GM18502 (cell line): ENCODE data around the gene PCSK2.

Experiments
- ATAC-seq: cut with Tn5 transposase; IDR thresholded peaks from one replicate; pipeline ENCODE4 v1.9.1; 2021; ENCODE audit warnings: mild to moderate bottlenecking; ENCODE audit not compliant: unreplicated experiment, poor library complexity

The PCSK2 gene

DNA sequence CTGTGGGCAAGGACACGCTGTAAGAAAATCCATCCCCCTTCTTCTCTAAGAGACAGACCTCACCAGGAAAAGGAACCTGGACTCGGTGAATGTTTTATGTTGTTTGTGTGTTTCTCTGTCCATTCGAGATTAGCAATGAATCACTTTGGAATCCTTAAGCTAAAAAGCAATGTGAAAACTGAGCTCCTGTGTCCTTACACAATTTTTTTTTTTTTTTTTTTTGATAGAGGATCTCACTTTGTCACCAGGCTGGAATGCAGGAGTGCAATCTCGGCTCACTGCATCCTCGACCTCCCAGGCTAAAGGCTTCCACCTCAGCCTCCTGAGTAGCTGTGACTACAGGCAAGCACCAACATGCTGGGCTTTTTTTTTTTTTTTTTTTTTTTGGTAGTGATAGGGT, 272.2 kb downstream of the PCSK2 start:
- no peak for ATAC-seq

GRCh38 chr20:17500271-17500670, 273.4 kb downstream of the PCSK2 start:
- no peak for ATAC-seq

- no peak for ATAC-seq
Observed at GRCh38 chr20:17500826-17501225, 274.0 kb downstream of the PCSK2 start.

- ATAC-seq = no peak
Observed at GRCh38 chr20:17501701-17502100, 274.9 kb downstream of the PCSK2 start.

DNA sequence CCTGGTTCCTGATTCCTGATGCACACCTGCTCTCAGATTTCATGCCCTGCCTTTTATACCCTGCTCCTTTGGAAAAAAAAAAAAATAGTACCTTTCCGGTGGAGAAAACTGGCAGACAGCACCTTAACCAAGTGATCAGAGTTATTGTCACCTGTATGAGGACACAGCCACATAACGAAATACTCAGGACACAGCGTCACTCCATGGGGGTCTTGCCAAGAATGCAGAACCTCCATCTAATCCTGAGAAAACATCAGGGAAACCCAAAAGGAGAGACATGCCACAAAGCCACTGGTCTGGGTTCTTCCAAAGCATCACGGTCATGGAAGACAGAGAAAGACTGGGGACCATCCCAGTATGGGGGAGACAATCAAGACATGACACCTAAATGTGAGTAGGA, 275.3 kb downstream of the PCSK2 start:
- no peak for ATAC-seq

GRCh38 chr20:17503301-17504065, 276.6 kb downstream of the PCSK2 start:
- ATAC-seq = no peak

DNA sequence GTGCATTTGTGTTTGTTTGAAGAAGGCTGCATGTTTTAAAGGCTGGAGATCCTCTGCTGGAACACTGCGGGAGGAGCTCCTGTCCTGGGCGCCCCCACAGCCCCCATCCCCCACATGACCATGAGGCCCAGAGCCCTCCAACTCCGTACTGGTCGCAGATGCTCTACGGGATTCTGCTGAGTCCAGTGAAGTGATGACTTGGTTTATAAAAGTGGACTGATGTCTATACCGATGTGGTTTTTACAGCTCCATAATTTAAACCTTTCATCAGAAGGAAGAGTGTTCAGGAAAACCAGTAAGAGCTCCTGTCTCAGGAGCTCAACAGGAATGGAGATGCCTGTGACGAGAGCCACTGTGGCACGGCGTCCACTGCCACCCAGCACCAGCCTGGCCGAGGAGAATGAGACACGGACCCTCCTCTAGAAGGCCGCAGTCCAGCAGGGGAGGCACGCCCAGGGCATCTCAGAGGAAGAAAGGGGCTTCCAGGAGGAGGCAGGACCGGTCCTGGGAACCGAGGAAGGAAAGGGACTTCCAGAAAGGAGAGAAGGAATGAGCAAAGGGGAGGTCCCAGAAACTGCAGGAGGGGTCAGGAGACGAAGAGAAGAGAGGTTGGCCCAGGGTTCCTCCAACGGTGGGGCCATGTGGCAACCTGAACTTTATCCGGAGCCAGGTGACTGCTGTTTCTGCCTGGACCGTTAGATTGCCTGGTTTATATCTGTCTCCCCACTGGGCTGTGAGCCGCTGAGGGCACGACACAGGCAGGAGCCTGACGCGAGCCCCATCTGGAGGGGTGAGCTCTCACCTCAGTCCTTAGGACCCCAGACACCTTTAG, 277.4 kb downstream of the PCSK2 start:
- ATAC-seq = peak; percentile 26

- ATAC-seq = peak; percentile 77
Observed at GRCh38 chr20:17504898-17505635, 278.2 kb downstream of the PCSK2 start.

DNA sequence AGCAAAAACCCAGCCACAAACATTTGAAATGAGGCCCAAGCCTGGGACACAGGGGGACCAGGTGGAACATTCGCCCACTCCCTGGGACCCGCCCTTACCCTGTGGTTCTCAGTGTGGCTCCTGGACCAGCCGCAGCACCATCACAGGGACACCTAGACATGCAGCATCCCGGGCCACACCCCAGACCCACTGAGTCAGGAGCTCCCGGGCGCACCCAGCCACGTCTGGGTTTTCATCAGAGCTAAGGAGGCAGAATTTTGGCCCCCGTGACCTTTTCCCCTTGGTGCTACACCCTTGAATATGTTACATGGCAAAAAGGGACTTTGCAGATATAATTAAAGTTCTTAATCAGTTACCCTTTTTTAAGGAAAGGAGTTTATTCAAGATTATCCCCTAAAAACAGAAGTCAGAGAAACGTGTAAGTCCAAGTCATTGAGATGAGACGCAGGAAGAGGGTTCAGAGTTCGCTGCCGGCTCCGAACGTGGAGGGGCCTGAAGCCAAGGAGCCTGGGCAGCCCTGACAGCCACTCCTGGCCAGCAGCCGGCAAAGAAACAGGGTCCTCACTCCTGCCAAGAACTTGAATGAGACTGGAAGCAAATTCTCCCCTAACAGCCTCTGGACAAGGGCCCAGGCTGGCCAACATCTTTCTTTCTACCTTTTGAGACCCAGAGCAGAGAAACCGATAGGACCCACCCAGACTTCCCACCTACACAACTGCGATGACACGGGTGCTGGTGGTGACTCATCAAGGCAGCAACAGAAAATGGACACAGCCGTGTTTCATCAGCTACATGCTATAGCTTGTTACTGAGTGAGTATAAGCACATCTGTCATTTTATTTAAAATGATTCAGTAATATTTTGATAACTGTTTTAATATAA, 279.0 kb downstream of the PCSK2 start:
- ATAC-seq = peak; percentile 12

DNA sequence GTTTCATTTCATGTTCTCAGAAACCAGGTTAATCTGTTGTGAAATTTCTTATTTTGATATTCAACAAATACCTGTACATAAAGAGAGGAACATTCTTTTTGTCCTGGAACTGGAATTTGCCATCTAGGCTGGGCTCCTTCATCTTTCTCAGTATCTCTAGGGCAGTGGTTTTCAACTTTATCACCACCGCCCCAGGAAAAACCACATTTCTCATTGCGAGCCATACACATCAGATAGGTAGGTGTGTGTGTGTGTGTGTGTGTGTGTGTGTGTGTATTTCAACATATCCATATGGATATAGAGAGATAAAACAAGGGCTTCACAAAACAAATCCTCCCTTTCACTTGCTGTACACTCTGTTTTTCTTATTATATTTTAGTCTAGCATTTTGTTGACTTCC, 280.2 kb downstream of the PCSK2 start:
- ATAC-seq = no peak

DNA sequence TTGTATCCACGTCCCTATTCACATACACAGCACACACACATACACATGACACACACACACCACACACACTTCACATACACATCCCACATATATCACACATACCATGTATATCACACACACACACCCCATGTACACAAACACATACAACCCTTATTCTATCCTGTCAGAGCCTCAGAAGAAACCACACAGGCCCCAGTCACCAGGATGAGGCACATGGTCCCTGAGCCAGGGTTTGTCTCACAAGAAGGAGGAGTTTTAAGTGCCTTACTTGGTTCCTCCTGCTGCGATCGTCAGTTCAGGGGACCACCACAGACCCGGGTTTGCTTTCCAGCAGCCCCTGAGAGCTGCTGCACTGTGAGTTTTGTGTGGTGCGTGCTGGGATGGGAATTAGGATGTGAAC, 280.7 kb downstream of the PCSK2 start:
- ATAC-seq = no peak

- no peak for ATAC-seq
Observed at GRCh38 chr20:17508756-17509155, 281.9 kb downstream of the PCSK2 start.

GRCh38 chr20:17510548-17510947, 283.7 kb downstream of the PCSK2 start:
- ATAC-seq = no peak

DNA sequence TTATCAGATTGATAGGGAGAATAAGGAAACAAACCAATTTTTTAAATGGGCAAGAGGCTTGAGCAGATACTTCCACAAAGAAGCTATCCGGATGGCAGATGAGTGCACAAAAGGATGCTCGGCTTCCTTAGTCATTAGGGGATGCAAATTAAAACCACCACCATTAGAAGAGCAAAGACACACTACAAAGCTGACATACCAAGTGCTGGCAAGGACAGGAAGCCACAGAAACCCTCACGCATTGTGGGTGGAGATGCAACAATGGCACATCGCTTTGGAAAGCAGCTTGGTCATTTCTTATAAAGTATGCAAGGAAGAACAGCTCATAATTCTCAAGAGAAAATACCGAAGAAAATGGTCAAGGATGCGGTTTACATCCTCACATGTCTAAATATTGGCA, 284.6 kb downstream of the PCSK2 start:
- ATAC-seq = no peak

DNA sequence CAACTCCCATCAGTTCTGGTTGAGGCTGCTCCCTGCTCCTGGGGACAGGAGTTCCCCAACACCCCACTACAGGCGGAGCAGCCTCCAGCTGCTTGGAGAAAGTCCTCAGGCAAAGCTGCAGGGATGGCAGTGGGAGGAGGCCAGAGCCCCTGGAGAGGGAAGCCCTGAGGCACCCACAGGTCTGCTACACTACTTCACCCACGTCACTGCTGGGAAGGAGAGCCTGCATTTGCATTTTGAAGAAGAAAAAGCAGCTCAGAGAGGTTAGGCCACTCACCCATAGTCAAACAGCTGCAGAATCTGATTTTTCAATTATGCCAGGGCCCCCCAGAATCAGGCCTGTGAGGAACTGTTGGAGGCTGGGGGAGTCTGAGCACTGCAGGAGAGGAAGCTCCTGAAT, 287.1 kb downstream of the PCSK2 start:
- ATAC-seq = no peak

DNA sequence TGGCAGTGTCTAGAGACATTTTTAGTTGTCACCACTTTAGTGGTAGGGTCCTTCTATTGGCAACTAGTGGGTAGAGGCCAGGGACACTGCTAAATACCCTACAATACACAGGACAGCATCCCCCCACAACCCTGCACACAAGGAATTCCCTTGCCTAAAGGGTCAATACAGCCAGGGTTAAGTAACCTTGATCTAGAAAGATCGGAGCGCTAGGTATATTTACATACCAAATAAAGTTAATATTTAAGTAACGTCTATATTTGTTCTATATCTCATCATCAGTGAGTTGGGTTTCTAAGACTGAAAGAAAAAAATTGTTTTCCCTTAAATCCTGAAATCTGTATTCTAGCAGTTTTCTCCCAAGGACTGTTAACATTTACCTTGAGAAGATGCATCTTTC, 288.2 kb downstream of the PCSK2 start:
- no peak for ATAC-seq

DNA sequence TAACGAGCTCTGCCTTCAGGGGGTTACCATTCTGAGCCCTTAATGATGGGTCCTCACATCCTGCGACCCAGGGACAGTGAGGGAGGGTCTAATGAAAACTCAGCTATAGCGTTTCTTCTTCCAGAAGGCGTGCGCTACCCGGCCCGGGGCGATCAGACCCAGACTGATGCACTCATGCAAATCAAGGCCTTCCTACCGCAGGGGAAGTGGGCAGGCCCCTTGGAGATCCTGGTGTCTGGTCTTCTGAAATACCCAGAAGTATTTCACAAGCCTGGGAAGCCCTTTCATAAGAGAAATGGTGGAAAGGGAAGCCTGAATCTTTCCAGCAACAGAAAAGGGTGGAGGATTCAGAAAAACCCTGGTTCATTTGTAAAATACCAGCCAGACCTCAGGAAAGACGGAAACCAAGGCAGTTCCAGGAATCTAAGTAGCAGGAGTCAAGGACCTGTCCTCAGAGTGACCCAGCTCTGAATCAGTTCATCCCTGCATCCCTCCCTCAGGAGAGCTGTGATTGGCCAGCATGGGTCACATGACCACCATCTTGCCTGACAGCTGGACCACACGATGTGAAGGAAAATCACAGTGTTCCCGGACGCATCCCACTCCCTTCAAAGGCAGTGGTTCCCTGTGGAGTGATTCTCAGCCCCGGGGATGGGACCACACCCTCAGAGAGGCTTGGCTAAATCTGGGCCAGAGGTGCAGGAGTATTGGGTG, 291.7 kb downstream of the PCSK2 start:
- ATAC-seq = no peak

DNA sequence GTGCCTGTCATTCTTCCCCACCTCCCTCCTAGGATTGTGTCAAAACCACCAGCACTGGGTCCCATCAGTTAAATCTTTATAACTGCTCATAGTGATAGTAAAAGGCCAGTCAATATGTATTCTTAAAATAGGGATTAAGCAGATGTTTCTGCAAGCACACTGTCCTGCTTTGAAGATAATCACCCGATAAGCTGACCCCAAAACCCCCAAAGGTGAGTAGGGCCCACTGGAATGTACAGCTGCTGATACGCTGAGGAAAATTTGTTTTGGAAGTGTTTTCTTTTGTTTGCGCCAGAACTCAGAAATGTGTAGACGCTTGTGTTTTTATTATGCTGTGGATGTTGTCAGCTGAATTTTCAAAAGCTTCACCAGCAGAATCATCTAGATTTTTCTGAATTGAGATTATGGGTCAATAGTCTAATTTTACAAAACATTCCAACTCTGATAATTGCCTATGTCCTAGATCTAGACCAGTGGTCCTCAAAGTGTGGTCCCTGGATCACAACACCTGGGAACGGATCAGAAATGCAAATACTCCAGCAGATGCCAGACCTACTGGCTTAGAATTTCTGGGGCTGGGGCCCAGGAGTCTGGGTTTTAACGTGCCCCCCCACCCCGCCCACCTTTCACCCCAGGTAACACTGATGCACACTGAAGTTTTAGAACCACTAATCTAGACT, 292.9 kb downstream of the PCSK2 start:
- no peak for ATAC-seq

DNA sequence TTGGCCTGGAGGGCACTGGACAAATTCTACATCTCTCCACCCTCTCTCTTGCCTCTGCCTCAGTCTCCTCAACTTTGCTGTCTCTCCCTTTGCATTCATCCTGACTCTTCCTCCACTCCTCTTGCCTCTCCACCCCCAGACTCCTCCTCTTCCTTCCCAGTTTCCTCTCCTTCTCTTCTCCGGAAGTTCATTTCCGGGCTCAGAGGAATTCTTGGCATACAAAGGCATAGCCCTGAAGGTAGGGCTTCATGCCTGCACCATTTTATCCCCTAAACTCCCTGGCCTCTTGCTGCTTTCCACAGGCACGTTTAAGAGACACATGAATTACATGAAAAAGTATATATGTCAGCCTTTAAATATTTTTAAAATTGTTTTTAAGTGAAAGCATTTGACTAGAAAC, 293.7 kb downstream of the PCSK2 start:
- ATAC-seq = no peak
